CD4-positive, alpha-beta T cell treated with Interleukin-1 beta for 1 hour (primary cell): Measurements from ENCODE around the gene EPS15.
"Not testable (repeated sequence)": the region's sequence is repeated elsewhere in the genome, so short reads cannot be mapped to it uniquely, and the experiment has no call there.

Experiments used
- DNase-seq, 2 donors: peaks; one replicate each; pipeline ENCODE4 v3.0.0-alpha.2; 2020 to 2022

EPS15 gene

DNA sequence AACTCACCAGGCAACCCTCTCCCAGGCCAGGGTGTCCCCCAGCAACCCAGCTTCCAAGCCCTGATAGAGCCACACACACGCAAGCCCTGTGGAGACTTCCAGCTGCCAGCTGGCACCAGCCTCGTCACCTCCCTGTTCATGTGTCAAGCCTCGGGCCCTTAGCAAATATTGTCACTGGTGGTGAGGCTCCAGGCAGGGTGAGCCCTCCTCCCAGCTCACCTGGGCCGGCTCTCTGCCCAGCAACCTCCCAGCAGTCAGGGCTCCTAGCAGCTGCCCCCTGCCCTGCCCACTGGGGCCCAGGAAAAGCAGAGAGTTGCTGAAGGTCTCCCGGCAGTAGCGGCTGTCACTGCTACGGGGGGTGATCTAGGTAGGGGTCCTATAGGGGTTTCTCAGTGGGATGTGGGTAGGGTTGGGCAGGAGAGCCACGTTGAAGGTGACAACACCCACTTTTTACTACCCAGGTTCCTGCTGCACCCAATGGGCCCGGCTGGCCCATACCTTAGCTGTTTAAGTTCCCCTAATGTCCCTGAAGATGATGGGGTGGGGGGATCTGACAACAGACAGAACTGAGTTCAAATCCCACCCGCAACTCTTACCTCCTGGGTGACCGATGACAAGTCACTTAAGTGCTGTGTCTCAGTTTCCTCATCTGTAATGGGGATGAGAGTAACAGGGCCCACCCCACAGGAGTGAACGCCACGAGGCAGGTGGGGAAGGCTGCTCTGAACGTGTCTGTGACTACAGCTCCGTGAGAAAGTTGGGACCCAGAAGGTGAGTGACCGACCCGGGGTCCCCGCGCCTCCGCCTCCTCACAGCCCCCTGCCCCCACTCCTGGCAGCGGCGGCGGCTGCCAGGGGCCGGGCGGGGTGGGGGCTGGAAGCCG is 189.4 kb downstream of the EPS15 start:
- DNase-seq: no peak

DNA sequence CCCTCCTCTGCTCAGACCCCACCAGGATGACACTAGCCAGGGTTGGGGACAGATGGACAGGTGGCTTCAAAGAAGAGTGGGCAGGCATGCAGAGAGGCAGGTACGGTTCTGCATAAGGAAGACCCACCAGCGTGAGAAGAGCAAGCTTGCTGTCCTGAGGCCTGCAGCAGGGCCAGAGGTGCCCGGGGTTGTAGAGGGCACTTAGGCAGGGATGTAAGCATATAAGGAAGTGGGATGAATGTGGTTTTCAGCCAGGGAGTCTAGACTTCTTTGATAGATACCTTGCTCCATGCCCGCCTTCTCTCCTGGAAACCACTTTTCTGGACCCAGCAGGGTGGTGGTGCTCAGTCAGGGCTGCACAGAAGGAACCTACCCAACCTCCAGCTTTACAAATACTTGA is 190.1 kb downstream of the EPS15 start:
- DNase-seq: no peak

DNA sequence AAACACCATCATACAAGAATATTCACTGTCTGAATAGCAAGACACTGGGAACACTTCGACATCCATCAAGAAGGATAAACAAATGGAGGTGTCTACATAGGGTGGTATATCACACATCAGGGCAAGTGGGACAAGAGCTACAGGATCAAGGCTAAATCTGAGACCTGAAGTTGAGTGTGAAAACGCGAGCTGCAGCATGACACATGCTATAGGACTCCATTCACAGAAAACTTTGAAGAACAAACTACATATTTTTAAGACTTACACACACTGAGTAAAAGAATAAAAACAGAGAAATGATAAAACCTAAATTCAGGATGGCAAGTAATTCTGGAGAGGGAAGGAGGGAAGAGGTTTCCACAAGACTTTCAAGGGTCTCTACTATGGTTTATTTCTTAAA is 190.8 kb downstream of the EPS15 start:
- no peak for DNase-seq

DNA sequence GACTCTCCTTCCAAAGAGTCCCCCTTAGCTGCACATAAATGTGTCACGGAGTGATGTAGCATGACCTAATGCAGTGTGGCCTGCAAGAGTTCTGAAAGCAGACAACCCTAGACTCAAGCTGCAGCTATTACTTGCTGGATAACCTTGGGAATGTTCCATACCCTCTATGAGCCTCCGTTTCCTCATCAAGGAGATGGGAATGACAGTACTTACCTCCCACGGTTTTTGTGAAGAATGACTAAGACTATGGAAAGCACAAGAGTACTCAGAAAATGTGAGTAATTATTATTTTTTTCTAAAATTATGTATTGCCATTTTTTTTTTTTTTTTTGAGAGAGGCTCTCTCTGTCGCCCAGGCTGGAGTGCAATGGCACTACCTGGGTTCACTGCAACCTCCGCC is 191.7 kb downstream of the EPS15 start:
- no peak for DNase-seq

DNA sequence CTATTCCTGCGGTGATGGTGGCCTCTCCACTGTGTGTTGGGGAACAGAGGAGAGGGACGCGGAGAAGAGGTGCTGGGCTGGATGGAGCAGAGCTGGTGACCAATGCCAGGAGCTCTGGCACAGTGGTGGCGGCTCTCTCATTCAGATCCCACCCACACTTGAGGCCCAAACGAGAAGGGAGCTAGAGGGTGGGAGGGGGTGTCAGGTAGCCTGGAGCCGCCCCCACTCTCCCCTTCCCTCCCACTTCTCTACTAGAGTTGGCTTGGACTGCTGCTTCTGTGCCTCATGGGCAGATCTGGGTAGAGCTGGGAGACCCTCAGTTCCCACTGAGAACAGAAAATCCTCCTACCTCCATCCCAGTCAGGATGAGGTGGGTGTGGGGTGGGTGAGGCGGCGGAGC is 192.2 kb downstream of the EPS15 start:
- no peak for DNase-seq

DNA sequence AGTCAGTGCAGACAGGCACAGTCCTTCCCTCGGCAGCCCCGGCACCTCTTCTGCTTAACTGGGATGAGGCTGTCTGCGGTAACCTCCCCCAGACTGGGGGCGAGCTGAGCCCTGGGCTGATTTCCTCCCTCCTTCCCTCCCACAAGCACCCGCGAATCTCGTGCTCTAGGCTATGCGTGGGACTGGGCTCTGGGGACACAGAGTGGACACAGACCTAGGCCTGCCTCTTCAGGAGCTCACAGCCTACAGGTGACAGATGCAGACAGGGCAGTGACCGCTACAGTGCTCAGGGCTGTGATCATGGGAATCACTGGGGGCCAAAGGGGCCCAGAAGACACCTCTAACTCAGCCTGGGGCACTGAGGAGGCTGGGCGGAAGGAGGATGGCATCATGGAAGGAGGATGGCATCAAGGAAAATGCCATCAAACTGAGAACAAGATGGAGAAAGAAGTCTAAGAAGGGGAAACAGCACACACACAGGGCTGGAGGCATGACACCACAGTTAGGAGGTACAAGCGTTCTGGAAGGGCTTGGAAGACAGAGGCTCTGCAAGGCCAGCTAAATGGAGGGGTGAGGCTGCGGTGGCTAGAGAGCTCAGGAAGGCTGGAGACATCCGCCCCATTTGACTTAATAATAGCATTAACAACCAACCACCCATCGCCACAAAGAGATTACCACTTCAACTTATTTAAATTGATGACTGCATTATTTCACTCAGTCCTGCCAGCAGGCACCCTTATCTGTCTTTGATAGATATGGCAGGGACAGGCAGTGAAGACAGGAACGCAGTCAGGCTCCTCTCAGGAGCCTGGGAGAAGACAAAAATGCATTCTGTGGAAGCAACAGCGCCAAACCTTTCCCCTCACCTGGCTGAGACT is 192.9 kb downstream of the EPS15 start:
- no peak for DNase-seq

DNA sequence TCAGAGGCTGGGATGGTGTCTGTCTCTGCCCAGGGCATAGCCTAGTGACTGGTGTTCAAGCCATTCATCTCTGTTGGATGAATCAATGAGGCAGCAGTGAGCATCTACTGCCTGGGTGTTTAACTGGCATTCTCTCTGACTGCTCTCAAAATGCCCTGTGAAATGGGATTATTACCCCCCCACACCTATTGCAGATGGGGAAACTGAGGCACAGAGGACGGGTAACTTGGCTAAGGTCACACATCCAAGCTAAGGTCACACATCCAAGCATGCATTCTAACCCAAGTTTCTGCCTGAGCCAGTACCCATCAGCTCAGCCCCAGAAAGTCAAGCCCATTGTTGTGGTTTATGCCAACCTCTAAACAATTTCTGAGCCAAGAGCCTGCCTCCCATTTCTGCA is 193.7 kb downstream of the EPS15 start:
- no peak for DNase-seq

DNA sequence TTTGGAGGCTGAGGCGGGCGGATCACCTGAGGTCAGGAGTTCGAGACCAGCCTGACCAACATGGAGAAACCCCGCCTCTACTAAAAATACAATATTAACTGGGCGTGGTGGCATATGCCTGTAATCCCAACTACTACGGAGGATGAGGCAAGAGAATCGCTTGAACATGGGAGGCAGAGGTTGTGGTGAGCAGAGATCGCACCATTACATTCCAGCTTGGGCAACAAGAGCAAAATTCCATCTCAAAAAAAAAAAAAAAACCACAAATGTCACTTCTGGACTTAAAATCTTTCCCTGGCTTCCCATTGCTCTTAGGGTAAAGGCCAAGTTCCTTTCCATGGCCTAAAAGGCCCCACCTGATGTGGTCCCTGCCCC is 194.1 kb downstream of the EPS15 start:
- DNase-seq: not testable (repeated sequence)

DNA sequence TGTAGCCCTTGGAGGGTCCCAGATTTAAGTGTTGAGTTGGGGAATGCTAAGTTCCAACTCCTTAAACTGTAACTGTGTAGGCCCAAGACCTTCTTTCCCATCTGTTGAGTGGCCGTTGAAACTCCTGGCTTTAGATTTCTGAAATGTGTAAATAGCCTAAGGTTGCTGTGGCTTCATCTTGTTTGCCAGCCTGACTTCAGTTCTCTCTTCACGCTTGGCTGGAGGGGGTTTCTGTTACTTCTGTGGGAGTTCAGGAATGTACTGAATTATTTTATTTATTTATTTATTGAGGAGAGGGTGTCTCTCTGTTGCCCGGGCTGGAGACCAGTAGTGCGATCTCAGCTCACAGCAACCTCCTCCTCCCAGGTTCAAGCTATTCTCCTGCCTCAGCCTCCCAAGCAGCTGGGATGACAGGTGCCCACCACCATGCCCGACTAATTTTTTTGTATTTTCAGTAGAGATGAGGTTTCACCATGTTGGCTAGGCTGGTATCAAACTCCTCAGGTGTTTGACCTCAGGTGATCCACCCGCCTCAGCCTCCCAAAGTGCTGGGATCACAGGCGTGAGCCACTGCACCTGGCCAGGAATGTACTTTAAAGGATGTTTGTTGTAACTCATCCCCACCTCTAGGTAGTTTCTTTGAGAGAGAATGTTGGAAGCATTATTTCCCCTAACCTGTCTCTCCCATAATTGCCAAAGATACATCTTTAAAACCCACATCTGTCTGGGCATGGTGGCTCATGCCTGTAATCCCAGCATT is 194.6 kb downstream of the EPS15 start:
- no peak for DNase-seq

DNA sequence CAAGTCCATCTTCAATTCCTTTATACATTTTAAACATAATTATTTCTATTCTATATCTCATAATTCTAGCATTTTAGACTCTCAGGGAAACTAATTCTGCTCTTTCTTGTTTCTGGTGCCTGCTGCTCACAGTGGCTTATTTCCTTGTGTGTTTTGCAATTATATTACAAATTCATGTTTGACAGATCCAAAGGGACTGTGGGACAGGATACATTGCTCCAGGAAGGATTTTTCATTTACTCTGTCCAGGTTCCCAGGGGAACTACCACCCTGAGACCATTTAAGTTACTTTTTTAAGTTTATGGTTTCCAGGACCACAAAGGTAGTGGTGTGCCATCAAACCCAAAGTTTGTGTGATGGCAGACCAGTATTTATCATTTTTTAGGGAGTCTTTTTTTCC is 195.3 kb downstream of the EPS15 start:
- no peak for DNase-seq

DNA sequence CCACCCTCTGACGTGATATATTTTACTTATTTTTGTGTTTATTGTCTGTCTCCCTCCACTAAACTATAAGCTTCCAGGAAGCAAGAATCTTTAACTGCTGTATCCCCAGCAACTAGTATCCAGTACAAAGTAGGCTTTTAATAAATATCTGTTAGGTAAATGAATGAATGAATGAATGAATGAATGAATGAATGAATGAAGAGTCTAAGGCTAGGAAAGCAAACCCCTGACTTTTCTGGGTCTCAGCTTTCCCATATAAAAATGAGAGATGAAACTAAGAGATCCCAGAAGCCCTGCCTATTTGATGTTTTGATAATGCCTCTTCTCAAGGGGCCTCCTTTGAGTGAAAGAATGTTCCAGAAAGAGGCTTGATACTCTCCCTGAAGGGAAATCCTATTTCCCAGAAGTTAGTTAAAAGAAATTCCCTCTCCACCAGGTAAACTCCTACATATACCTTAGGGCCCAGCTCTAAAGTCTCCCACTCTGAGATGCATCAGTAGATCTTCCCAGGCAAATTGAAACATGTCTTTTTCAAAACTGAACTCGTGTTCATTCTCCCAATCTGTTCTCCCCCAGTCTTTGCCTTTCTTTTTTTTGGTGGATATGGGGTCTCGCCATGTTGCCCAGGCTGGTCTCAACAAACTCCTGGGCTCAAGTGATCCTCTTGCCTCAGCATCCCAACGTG is 196.5 kb downstream of the EPS15 start:
- DNase-seq: no peak

DNA sequence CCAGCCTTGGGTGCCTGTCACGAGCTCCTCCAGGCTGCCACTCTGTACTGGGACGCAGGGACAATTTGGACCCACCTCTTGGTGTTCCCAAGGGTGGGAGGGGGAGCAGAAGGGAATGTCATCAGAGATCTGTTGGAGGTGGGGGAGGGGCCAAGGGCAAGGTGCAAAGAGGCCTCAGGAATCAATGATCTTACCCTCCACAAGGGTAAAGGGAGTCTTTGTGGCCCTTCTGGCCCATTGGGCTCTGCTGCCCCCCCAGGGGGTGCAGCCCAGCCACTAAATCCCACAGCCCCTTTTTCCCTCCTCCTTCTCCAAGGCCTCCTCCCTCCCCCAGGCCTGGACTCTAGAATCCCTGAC is 197.2 kb downstream of the EPS15 start:
- no peak for DNase-seq

DNA sequence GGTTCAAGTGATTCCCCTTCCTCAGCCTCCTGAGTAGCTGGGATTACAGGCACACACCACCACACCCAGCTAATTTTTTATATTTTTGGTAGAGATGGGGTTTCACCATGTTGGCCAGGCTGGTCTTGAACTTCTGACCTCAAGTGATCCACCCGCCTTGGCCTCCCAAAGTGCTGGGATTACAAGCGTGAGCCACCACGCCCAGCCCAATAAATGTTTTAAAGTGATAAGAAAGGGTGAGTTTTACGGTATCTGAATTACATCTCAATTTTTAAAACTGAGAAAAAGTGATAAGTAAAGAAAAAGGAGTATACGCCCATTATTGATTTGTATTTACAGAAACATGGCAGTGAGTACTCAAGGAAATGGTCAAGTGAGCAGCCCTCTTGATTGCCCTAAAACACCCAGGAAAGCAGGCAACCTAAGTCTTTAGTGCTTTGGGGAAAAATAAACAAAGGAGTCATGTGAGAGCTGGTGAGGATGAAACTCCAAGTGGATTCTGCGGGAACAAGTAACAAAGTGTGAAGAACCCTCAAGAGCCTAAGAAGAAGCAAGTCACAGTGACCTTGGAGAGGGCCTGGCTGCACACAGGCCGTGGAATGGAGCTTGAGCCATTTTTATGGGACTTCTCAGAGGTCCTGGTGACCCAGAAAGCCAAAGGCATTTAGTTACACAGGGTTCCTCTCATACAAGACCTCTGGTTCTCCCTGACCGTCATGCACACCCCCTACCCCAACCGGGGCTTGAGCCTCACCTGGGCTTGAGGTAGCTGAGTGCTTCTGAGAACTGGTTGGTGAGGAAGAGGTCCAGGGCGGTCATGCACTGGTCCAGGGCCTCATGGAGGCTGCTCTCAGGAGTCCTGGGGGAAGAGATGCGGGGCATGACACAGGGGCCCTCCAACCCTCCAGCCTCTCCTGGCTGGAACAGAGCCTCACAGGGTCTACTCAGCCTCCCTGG is 197.8 kb downstream of the EPS15 start:
- no peak for DNase-seq

DNA sequence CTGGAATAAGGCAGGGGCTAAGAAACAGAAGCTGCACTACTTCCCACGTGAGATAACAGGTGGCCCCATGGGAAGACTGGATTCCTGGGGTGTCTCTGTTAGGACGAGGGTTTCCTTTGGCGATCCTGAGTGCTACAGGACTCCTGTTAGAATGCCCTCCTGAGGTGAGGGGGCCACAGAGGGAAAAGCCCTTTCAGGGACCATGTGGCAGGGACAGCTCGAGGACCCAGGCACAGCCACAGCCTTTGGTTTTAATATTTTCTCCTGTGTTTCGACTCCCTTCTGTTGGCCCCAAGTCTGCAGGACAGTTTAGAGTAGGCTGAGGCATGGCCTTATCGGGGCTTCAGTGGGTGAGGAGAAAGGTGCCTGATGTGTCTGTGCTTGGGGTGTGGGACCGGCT is 201.3 kb downstream of the EPS15 start:
- no peak for DNase-seq

DNA sequence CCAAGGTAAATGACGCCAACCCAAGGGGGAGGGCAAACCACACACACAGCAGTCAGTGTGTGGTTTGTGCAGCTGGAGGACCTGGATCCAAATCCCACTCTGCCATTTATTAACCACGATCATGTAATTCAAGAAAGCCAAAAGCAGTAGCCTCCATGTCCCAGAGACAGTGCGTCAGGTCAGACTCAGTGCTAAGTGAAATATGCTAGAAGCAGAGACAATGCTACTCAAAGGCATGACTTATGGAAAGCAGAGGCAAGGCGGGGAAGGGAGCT is 202.3 kb downstream of the EPS15 start:
- no peak for DNase-seq

DNA sequence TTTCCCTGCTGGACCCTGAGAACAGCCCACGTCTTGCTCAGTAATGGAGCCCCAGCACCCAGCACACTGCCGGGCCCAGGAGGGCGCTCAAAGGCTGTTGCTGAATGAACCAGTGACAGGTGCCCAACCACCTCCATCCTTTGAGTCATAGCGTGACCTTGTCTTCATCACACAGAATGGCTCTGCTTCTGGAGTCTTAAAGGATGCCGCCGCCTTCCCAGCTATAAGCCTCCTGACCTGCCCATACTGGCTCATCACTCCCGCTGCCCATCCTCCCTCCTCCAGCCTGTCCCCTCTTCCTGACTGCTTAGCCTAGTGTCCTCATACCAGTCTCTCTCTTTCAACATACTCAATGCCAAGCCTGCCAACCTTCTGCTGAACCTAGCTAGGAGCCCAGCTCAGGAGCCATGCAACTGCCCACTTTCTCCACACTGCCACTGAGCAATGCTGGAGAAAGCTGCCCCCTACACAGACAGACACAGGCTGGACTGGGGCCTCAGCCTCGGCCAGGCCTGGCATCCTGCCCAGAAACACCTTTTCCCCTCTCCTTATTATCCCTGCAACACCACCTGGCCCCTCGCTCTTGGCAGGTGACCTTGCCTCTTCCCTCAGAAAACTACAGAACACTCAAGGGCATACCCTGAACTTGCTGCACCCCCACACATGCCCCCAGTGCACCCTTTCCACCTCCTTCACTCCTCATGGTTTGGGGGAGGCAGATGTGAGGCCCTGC is 202.8 kb downstream of the EPS15 start:
- DNase-seq: no peak

DNA sequence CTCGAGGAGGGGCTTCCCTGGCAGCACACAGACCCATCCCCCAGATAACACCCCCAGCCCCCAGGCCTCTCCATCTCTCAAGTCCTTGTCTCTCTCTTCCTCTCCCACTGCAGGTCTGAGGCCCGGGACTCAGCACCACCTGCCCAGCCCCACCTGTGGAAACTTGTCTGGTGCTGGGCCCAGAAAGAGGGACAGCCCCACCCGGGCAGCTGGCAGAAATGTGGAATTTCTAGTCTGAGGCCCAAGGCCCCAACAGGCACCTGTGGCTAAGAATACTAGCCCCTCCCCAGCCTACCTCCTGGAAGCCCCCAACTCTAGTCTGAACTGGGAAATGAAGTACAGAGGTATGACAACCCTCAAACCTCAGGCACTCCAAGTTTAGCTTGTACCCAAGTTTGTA is 204.1 kb downstream of the EPS15 start:
- DNase-seq: no peak

DNA sequence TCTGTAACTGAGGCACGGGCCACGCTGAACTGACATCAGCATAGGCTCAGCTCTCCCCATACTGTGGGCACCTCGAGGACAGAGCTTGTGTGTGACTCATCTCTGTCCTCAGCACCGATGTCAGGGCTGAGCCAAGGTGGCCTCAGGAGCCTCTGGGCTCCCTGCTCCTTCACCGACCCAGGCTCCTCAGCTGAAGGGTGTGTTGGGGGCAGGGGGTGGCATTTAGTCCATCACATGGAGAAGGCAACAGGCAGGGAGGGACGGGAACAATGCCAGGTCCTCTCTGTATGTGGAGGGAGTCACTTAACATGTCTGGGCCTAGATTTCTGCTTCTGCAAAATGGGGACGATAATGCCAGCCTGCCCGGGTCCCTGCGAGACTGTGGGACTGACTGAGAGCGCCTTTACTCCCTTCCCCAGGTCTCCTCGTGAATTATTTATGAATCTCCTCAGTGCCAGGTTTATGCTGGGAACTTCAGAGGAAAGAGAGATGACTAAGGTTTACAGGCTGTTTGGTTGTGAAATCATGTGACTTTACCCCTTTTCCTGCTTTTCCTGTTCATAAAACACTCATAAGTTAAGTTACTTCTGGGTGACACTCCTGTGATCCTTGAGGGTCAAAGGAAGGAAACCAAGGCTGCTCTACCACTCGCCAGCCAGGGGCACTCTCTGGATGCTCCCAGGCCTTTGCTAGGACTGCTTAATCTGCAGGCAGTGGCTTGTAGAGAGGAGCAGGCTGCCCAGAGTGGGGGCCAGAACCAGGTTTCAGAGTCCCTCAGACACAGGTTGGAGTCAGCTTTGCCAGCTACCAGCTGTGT is 204.9 kb downstream of the EPS15 start:
- DNase-seq: no peak

DNA sequence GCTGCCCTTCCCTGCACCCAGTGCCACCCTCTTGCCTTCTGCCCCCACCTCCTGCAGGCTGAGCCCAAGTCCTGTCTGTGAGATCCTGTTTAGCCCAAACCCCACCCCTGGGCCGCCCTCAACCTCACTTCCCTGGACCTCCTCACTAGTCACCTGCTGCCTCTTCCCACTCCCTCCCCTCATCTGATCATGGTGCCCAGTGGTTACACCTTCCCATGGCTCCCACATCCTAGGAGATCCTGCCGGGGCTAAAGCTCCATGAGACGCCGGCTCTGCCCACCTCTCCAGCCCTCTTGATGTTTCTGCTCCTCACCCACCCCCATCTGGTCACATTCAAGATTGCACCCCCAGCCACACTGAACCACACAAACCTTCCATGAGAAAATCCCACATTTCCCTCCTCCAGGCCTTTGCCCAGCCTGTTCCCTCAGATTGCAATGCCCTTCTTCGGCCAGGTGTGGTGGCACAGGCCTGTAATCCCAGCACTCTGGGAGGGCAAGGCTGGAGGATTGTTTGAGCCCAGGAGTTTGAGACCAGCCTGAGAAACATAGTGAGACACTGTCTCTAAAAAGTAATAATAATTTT is 205.7 kb downstream of the EPS15 start:
- no peak for DNase-seq

DNA sequence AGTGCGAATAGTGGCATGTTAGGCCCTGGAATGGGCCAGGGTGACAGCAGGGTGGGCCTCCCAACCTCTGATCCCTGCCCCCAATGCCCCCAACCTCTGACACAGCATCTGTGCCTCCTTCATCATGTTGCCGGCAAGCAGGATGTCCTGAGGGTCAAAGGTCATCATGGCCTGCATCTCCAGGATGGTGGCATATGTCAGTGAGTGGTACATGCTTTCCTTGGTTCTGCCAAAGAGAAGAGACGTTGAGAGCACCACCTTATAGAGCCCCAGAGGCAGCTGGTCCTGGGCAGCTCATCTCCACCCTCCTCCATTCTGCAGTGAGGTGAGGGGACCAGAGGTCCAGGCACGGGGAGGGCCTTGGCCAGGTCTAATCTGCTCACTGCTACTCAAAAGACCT is 206.3 kb downstream of the EPS15 start:
- no peak for DNase-seq
